Peyer's patch (tissue), 4 donors: ENCODE results near the gene MAD1L1. TPM values are rescaled to one million over a fixed set of nuclear protein-coding genes. Genes with fewer than 3 reads are reported as not detected.

Experiments
- DNase-seq, 3 donors: peaks; one replicate each; pipeline ENCODE4 v3.0.0-alpha.2; 2017 to 2019
- H3K27ac ChIP-seq, 4 donors: fragments of 200-600 bp; sonication (generic); one replicate each; pipeline ENCODE4 v1.5.1; 2016 to 2019
- H3K27me3 ChIP-seq, 2 donors: fragments of 200-600 bp; sonication (generic); one replicate each; pipeline ENCODE4 v1.5.1; 2019
- H3K36me3 ChIP-seq, 3 donors: fragments of 200-600 bp; sonication (generic); one replicate each; pipeline ENCODE4 v1.5.1; 2016 to 2019
- H3K4me1 ChIP-seq, 4 donors: fragments of 200-600 bp; sonication (generic); one replicate each; pipeline ENCODE4 v1.5.1; 2016 to 2019
- H3K4me3 ChIP-seq, 4 donors: fragments of 200-600 bp; sonication (generic); 1 replicate in 3 of 4; 2 replicates in 1 of 4; pipeline ENCODE4 v1.5.1; 2016 to 2019; ENCODE audit warnings: mild to moderate bottlenecking in 1 of 4
- H3K9me3 ChIP-seq, 4 donors: fragments of 200-600 bp; sonication (generic); one replicate each; pipeline ENCODE4 v1.5.1; 2016 to 2019; ENCODE audit warnings: mild to moderate bottlenecking in 1 of 4
- CTCF ChIP-seq, 6 experiments: fragments of 450-650 bp in 4 of 6; fragments of 200-600 bp in 2 of 6; sonication (generic) in 1 of 6; IDR thresholded peaks; one replicate each; pipeline ENCODE4 v1.5.1; 2017 to 2019; ENCODE audit warnings: antibody characterized with exemption in 6 of 6, mild to moderate bottlenecking in 3 of 6, moderate library complexity in 1 of 6
- POLR2A ChIP-seq, 2 donors: fragments of 450-650 bp; IDR thresholded peaks; one replicate each; pipeline ENCODE4 v1.5.1; 2017; ENCODE audit warnings: antibody characterized with exemption in 2 of 2, mild to moderate bottlenecking in 2 of 2, moderate library complexity in 2 of 2
- total RNA-seq, 4 donors: library from RNA; depleted of rRNA; stranded (reverse); fragments of >200 nt; gene quantifications; one replicate each; pipeline ENCODE4 v1.1.0, GENCODE V29; 2016

The MAD1L1 gene
- total RNA-seq, 4 donors from 2014 or later = 43.9 to 417 (median 59.1) TPM

- TF ChIP-seq POLR2A (IDR thresholded peaks at IDR 0.05) = no peak
- TF ChIP-seq CTCF (IDR thresholded peaks at IDR 0.05) = no peak
- H3K36me3 ChIP-seq = peaks cover 0 to 11% (median 0%) of the 10 kb centered on the region in 3 donors
- no peak for DNase-seq
- no peak overlapping the region for H3K4me3 ChIP-seq
- H3K9me3 ChIP-seq = no peaks in the 10 kb centered on the region
- no peak overlapping the region for H3K27ac ChIP-seq
- no peaks in the 10 kb centered on the region for H3K27me3 ChIP-seq
- peaks cover 0 to 5% (median 0%) of the 10 kb centered on the region in 4 donors for H3K4me1 ChIP-seq
Measured at GRCh38 chr7:2278026-2278425, 45.3 kb upstream of the MAD1L1 start.

- Histone ChIP-seq H3K9me3 (no peaks in the 10 kb centered on the region), H3K27me3 (no peaks in the 10 kb centered on the region), H3K4me1 (no peaks in the 10 kb centered on the region), H3K27ac (no peak overlapping the region), H3K4me3 (no peak overlapping the region), H3K36me3 (peaks cover 0 to 18% (median 0%) of the 10 kb centered on the region in 3 donors)
- DNase-seq = no peak
- TF ChIP-seq POLR2A (IDR thresholded peaks at IDR 0.05) = no peak
- no peak for TF ChIP-seq CTCF (IDR thresholded peaks at IDR 0.05)
Measured at GRCh38 chr7:2276107-2276506, 43.4 kb upstream of the MAD1L1 start.

- peaks cover 0 to 18% (median 0%) of the 10 kb centered on the region in 3 donors for H3K36me3 ChIP-seq
- H3K27ac ChIP-seq = no peak overlapping the region
Measured at GRCh38 chr7:2275101-2275500, 42.4 kb upstream of the MAD1L1 start.

GRCh38 chr7:2274666-2275065 lies 41.9 kb upstream of the MAD1L1 start:
- TF ChIP-seq CTCF (IDR thresholded peaks at IDR 0.05) (no peak), POLR2A (IDR thresholded peaks at IDR 0.05) (no peak)
- peaks cover 0 to 18% (median 0%) of the 10 kb centered on the region in 3 donors for H3K36me3 ChIP-seq
- no peaks in the 10 kb centered on the region for H3K27me3 ChIP-seq

More at GRCh38 chr7:2275101-2275500, 42.4 kb upstream of the MAD1L1 start:
- Histone ChIP-seq H3K4me3 (no peak overlapping the region), H3K9me3 (no peaks in the 10 kb centered on the region), H3K27me3 (no peaks in the 10 kb centered on the region), H3K4me1 (no peaks in the 10 kb centered on the region)
- no peak for TF ChIP-seq POLR2A (IDR thresholded peaks at IDR 0.05)
- no peak for TF ChIP-seq CTCF (IDR thresholded peaks at IDR 0.05)
- DNase-seq = no peak

GRCh38 chr7:2273866-2274265 lies 41.1 kb upstream of the MAD1L1 start:
- H3K9me3 ChIP-seq = no peaks in the 10 kb centered on the region
- no peak for DNase-seq
- H3K4me1 ChIP-seq = no peaks in the 10 kb centered on the region
- H3K36me3 ChIP-seq = peaks cover 0 to 18% (median 0%) of the 10 kb centered on the region in 3 donors
- H3K4me3 ChIP-seq = no peak overlapping the region
- TF ChIP-seq CTCF (IDR thresholded peaks at IDR 0.05) (no peak), POLR2A (IDR thresholded peaks at IDR 0.05) (no peak)
- H3K27me3 ChIP-seq = no peaks in the 10 kb centered on the region
- H3K27ac ChIP-seq = no peak overlapping the region

More at GRCh38 chr7:2274666-2275065, 41.9 kb upstream of the MAD1L1 start:
- Histone ChIP-seq H3K9me3 (no peaks in the 10 kb centered on the region), H3K4me3 (no peak overlapping the region), H3K4me1 (no peaks in the 10 kb centered on the region), H3K27ac (no peak overlapping the region)
- DNase-seq = no peak

- no peak for DNase-seq
- H3K4me3 ChIP-seq = no peak overlapping the region
- TF ChIP-seq POLR2A (IDR thresholded peaks at IDR 0.05) (no peak), CTCF (IDR thresholded peaks at IDR 0.05) (no peak)
- H3K9me3 ChIP-seq = no peaks in the 10 kb centered on the region
- no peaks in the 10 kb centered on the region for H3K4me1 ChIP-seq
- H3K27ac ChIP-seq = no peak overlapping the region
- peaks cover 0 to 18% (median 0%) of the 10 kb centered on the region in 3 donors for H3K36me3 ChIP-seq
- no peaks in the 10 kb centered on the region for H3K27me3 ChIP-seq
Measured at GRCh38 chr7:2272031-2272430, 39.3 kb upstream of the MAD1L1 start.
